Activated CD8-positive, alpha-beta memory T cell treated with anti-CD3 and anti-CD28 coated beads, Interleukin-2, amount 50 U/mL, for 4 hours (primary cell): ENCODE results near the gene PIP.
"Not testable (repeated sequence)": the region's sequence is repeated elsewhere in the genome, so short reads cannot be mapped to it uniquely, and the experiment has no call there.

ENCODE experiments used
- DNase-seq: peaks from one replicate; pipeline ENCODE4 v3.0.0-alpha.2; 2020

Gene PIP, protein sequence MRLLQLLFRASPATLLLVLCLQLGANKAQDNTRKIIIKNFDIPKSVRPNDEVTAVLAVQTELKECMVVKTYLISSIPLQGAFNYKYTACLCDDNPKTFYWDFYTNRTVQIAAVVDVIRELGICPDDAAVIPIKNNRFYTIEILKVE

DNA sequence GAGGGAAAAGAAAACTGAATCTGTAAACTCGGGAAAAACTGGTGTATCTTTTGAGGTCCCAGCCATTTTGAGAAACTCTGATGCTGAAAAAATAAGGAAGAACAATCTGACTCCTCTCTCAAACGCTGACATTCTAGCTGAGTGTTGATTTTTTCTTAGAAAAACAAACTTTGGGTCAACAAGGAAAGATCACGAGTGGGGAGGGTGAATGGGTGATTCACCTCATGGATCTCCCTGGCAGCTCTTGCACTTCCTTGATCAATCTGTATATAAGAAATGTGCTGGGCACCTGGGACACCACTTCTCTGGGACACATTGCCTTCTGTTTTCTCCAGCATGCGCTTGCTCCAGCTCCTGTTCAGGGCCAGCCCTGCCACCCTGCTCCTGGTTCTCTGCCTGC lies at the start of gene PIP:
PIP (plus strand) TSS at position 297 of the 400 bp plus-strand sequence; CDS start at position 337, 40 bp downstream.
- DNase-seq = no peak

DNA sequence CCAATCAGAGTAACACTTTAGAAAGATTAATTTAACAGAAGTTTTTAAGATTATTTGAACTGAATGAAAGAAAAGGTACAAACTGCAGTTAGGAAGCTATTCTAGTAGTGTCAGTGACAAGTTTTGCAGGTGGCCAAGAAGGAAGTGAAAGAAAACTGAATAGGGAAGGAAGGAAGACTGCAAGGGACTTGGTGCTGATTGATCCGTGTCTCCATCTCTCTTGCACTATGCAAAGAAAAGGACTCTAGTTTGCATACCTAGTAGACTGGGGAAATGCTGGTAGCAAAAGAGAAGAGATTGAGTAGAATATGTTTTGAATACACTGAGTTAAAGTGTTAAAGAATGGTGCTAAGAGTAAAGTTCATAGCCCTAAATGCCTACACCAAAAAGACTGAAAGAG lies 46.8 kb upstream of the PIP start:
- no peak for DNase-seq

DNA sequence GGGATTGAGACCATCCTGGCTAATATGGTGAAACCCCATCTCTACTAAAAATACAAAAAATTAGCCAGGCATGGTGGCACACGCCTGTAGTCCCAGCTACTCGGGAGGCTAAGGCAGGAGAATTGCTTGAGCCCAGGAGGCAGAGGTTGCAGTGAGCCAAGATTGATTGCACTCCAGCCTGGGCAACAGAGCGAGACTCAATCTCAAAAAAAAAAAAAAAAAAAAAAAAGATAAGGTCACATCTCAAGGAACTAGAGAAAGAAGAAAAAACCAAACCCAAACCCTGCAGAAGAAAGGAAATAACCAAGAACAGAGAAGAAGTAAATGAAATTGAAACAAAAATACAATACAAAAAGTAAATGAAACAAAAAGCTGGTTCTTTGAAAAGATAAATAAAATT lies 46.3 kb upstream of the PIP start:
- DNase-seq = not testable (repeated sequence)

DNA sequence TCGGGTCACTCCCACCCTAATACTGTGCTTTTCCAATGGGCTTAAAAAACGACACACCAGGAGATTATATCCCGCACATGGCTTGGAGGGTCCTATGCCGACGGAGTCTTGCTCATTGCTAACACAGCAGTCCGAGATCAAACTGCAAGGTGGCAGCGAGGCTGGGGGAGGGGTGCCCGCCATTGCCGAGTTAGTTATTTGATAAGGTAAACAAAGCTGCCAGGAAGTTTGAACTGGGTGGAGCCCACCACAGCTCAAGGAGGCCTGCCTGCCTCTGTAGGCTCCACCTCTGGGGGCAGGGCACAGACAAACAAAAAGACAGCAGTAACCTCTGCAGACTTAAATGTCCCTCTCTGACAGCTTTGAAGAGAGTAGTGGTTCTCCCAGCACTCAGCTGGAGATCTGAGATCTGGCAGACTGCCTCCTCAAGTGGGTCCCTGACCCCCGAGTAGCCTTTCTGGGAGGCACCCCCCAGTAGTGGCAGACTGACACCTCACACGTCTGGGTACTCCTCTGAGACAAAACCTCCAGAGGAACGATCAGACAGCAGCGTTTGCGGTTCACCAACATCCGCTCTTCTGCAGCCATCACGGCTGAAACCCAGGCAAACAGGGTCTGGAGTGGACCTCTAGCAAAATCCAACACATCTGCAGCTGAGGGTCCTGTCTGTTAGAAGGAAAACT lies 43.2 kb upstream of the PIP start:
- not testable (repeated sequence) for DNase-seq

DNA sequence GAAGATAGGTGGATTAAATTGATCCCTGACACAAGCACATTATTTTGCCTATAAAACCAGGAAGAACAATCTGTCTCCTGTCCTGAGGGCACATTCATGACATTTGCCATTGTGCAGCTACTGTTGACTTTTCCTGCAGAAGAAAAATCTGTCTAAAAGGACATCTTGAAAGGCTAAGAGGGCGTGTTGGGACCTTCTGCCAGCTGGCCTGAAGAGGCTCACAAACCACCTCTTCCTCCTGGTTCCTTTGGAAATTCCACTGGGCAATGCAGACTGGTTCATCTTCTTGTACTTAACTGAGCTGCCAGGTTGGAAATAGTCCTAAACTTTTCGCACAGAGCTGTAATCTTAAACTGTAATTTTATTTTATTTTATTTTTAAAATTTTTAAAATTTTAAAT lies 35.7 kb upstream of the PIP start:
- no peak for DNase-seq

DNA sequence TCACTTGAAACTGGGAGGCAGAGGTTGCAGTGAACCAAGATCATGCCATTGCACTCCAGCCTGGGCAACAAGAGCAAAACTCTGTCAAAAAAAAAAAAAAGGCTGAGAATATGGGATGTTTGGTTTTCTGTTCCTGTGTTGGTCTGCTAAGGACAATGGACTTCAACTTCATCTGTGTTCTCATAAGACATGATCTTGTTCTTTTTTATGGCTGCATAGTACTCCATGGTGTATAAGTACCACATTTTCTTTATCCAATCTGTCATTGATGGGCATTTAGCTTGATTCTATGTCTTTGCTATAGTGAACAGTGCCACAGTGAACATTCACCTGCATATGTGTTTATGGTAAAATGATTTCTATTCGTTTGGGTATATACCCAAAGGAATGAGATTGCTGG lies 32.3 kb upstream of the PIP start:
- not testable (repeated sequence) for DNase-seq

DNA sequence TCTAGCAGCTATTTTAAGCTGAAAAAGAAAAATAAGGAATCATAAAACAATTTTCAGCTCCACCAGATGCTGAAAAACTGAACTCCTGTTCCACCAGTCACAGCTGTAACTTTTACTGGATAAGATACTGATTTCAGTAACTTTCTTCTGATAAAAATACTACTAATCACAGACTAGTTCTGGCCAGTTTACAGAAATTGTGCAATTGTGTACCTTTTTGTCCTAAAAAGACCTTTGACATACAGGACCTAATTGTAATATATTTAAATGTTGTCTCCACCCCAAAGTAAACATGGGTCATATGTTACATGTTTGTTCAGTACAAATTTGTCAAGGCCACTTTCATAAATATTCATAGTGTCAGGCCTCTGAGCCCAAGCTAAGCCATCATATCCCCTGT lies 27.1 kb upstream of the PIP start:
- DNase-seq = no peak

DNA sequence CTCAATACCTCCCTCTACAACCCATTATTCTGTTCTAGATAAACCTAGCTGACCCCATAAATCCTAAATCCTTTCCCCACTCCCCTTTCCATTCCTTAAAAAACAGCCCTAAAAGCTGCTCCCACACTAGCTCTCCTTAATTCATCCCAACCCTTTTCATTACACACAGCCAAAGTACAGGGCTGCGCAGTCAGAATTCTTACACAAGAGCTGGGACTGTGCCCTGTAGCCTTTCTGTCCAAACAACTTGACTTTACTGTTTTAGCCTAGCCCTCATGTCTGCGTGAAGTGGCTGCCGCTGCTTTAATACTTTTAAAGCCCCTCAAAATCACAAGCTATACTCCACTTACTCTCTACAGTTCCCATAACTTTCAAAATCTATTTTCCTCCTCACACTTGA lies 23.9 kb upstream of the PIP start:
- DNase-seq = not testable (repeated sequence)

DNA sequence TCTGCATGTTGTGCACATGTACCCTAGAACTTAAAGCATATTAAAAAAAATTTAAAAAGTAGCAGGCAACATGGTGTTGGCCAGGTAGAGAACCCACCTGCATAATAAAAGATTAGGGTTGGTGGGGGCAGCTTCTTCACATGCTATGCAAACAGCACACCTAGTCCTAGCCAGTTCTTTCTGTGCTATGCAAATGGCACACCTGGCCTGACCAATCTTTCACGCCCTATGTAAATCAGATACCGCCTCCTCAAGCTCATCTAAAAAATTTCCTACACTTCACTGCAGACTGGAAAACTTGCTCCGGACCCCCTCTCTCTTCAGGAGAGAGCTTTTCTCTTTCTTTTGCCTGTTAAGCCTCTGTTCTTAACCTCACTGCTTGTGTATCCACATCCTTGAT lies 14.5 kb upstream of the PIP start:
- no peak for DNase-seq

DNA sequence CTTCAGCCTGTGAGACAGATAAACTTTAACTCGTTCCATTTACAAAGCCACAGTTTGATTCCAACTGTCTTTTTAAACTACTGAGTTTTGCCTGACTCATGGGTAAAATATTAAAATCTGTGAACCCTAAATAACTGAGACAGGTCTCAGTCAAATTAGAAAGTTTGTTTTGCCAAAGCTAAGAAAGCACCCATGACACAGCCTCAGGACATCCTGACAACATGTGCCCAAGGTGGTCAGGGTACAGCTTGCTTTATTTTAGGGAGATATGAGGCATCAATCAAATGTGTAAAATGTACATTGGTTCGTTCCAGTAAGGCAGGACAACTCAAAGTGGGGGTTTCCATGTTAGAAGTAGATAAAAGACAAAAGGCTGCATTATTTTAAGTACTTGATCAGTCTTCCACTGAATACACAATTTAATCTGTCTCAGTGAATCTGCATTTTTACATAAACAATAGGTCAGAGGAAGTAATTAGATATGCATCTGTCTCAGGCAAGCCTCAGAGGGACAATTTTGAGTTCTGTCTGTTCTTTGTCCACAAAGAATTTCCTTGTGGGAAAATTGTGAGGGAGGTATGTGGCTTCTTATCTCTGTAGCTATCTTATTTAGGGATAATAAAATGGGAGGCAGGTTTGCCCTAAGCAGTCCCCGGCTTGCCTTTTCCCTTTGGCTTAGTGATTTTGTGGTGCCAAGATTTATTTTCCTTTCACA lies 11.0 kb upstream of the PIP start:
- DNase-seq = no peak

DNA sequence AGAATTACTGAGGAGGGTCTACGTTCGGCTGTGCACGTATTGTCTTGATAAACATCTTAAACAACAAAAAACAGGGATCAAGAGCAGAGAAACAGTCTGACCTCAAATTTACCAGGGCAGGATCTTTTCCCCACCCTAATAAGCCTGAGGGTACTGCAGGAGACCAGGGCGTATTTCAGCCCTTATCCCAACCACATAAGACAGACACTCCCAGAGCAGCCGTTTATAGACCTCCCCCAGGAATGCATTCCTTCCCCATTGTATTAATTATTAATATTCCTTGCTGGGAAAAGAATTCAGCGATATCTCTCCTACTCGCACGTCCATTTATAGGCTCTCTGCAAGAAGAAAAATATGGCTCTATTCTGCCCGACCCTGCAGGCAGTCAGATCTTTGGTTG lies 8.6 kb upstream of the PIP start:
- not testable (repeated sequence) for DNase-seq

DNA sequence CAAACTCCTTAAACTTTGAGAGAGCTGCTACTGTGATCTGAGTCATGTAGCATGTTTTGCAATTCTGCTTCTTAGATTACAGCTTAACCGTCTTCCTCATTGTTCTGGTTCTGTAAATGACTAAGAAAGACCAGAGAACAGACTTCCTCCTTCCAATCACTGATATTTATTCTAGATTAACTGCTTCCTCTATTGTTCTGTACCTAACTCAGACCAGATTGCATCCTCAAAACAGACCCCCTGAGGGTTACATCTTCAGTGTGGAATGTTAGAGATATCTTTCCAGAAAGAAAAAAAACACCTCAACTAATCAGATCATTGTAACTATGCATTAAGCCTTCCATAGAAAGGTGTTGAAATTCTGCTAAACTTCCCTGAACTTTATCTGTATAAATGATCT lies 5.7 kb upstream of the PIP start:
- DNase-seq = no peak

DNA sequence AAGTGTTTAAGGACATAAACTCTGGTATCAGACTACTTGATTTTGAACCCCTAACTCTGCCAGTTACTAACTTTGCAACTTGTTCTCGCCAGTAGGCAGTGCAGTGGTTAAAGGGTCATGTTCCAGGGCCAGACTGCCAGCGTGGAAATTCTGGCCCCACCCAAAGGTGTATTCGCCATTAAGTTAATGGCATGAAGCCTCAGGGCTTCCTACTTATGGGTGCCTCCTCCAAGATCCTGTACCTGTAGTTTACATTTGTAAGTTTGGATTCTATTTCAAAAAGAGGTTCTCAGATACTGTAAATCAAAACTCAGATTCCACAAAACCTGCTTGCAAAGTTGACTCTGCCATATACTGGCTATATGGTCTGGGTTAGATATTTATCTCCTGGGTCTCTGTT lies 2.8 kb upstream of the PIP start:
- no peak for DNase-seq

DNA sequence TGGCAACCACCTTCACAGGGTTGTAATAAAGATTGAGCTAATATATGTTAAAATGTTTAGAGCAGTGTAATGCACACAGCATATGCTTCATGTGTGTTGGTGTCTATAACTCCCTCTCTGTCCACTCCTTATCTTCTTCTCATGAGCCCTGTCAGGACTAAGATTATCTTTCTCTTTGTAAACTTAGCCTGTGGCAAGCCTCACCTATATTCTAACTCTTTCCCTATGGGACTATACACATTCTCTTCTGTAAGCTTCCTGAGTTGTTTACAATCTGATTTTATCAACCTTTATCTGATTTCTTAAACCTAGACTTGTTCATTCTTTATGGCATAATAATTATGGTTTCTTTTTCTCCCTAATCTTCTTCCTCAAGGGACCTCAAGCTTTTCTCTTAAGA lies 2.4 kb upstream of the PIP start:
- no peak for DNase-seq

DNA sequence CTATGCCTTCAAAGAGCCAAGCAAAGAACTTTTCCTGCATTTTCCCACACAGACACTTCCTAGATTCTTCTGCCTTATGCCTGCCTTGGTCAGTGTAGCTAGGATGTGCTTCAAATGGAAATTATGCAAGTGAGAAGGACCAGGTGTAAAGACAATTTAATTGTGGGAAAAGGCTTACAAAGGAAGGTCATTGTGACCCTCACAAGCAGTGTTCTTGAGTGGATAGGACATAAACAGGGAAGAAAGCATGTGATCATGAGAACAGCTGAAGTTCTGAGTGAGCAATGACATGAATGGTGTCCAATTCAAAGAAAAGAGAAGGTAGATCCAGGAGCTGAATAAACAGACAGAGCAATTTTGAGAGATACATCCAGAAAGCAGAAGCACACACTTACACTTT lies 1.3 kb upstream of the PIP start:
- DNase-seq = no peak

DNA sequence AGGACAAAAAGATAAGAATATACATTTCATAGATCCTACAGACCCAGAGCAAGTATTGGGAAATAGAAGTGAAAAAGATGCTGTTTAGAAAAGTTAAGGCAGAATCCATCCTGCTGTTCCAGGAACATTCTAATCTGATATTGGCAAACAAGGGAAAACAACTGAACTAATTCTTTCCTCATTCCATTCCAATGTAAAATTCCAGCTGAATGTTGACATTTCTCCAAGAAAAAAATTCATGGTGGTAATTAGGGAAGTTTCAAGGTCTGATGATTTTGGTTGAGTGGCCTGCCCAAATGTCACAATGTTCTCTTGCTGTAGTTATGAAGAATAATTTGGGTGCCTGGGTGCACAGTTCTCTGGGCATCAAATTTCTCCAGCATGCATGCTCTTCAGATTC lies 15.2 kb downstream of the PIP start:
- no peak for DNase-seq

DNA sequence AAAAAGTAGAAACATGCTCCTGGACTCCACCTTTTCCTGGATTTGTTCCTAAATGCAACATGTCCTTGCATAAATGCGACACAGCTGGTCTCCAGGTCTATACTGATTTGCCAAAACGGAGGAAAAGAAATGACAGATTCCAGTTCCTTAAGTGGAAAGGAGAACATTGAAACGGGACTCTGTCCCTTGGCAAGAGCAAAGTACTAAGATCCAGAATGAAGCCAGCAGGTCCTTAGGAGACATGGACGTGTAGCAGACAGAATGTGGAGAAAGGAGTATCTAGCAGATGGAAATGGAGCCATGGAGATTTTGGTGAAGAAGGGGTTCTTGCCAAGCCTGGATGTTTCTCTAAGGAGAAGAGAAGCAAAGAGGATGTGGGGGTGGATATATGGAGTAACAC lies 16.2 kb downstream of the PIP start:
- DNase-seq = no peak

DNA sequence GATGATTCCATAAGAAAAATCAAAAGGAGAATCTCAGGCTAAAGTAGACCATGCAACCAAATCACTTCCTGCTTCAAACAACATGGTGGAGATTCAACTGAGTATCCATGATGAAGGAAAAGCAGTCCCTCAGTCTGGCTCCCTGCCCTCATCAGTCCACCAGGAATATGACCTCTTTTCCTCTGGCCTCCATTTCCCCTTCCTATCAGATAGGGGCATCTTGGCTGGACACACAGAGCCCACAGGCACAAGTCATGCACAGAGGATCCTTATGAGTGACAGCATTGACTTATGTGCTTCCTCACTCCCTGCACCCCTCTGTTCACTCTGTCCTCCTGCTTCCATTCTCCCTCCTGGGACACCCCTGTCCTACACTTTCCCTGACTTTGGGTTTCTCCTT lies 16.8 kb downstream of the PIP start:
- no peak for DNase-seq

DNA sequence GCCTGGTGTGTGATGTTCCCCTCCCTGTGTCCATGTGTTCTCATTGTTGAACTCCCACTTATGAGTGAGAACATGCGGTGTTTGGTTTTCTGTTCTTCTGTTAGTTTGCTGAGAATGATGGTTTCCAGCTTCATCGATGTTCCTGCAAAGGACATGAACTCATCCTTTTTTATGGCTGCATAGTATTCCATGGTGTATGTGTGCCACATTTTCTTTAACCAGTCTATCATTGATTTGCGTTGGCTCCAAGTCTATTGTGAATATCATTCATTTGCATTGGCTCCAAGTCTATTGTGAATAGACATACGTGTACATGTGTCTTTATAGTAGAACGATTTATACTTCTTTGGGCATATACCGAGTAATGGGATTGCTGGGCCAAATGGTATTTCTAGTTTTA lies 18.8 kb downstream of the PIP start:
- not testable (repeated sequence) for DNase-seq

DNA sequence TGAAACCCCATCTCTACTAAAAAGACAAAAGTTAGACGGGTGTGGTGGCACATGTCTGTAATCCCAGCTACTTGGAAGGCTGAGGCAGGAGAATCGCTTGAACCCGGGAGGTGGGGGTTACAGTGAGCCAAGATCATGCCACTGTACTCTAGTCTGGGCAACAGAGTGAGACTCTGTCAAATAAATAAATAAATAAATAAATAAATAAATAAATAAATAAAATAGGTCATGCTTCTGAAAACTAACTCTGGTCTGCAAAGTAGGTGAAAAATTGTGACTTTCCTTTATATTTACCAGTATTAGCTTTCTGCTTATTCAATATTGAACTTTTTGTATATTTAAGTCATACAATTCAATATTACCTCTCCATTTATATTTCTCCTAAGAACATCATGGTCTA lies 26.7 kb downstream of the PIP start:
- DNase-seq = not testable (repeated sequence)

DNA sequence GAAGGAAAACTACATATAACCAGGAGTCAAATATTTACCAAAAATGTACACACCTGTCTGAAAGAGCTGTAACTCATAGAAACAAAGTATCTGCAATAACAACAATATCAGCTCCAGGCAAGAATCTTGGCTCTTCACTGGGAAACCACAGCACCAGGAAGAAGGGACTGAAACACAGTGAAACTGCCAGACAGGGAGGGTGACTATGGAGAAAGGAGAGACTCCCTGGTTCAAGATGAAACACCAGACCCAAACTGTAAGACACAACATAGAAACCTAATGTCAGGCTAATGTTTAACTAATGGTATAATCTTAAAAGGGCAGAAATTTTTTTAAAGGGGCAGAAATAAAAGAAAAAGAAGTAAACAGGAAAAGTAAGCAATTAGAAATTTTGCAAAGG lies 39.8 kb downstream of the PIP start:
- DNase-seq = no peak

DNA sequence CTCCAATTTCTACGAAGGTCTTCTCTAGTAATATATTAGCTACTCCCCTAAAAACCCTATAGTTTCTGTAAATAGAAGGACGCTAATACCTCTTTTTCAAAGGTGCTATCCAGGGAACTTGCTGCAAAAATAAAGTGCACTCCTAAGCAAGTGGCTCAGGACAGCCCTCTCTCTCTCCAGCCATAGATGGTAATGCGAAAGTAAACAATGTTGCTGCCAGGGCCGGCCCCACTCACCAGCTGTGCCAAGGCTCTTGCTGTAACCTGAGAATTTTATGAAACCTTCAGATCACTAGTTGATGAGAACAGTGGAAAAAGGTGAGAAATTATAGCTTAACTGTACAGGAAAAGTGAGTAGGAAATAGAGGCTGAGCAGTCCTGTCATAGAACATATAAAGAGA lies 40.5 kb downstream of the PIP start:
- DNase-seq = no peak

DNA sequence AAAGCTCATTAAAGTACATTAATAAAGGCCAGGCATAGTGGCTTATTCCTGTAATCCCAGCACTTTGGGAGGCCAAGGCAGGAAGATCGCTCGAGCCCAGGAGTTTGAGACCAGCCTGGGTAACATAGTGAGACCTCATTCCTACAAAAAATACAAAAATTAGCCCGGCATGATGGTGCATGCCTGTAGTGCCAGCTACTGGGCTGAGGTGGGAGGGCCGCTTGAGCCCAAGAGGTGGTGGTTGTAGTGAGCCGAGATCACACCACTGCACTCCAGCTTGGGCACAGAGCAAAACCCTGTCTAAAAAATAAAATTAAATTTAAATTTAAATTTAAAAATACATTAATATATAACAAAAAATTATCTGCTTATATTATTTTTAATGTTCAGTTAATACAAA lies 44.3 kb downstream of the PIP start:
- DNase-seq = no peak

DNA sequence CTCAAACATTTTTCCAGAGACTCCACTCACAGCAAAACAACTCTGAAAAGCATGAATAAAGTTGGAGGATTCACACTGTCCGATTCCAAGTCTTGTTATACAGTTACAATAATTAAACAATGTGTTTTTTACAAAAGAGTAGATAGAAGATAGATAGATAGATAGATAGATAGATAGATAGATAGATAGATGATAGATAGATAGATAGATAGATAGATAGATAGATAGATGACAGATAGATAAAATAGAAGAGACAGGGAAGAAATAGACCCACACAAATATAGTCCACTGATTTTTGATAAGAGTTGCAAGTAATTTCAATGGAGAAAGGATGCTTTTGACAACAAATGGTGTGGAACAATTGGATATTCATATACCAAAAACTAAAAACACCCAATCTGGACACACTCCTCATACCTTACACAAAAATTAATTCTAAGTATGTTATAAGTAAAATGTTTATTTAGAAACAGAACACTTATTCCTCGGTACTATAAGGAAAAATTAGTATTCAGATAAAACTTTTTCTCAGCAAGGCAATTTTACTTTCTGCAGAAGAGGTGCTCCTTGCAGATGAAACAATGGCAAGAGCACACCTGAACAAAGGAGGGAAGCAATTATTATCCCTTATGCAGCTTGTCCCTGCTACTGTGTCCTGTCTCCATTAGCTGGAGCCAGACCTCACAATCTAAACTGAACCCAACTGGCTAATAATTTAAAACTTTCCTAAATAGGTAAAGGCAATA lies 45.7 kb downstream of the PIP start:
- DNase-seq = no peak
